ENCODE data around the gene OLIG2.

DNA sequence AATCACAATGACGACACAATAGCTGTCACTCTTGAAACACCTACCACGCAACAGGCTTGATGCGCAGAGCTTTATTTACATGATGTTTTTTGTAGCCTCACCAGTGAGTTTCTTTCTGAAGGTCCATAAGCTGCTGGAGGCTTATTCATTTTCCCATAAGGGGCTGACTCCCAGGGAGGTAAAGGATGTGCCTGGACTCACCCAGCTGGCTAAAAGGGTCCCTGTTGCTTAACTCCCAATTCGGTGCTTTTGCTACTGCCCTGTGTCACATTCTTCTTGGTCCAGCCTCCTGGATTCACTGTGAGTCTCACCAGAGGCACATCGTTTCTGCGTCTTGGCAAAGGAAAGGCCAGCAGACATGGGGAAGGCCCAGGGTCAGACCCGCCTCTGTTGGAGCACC lies 44.6 kb upstream of the OLIG2 start:
- TF ChIP-seq EZH2 (IDR thresholded peaks at IDR 0.05; ENCODE audit: low read depth, unreplicated experiment) = no peak
- TF ChIP-seq CTCF (conservative IDR thresholded peaks at IDR 0.05; ENCODE audit: low read depth in 2 of 2) = no peak
- no peak for TF ChIP-seq POLR2AphosphoS5 (IDR thresholded peaks at IDR 0.05; ENCODE audit: low read depth)
- no peak for TF ChIP-seq ZNF331 (CRISPR knock-in tag; IDR thresholded peaks at IDR 0.05; ENCODE audit: low read depth)
- no peak for TF ChIP-seq EZH2phosphoT487 (IDR thresholded peaks at IDR 0.05; ENCODE audit: unreplicated experiment)
- TF ChIP-seq REST (IDR thresholded peaks at IDR 0.05; ENCODE audit: unreplicated experiment) = no peak
- no peak for TF ChIP-seq CREB1 (CRISPR knock-in tag; IDR thresholded peaks at IDR 0.05; ENCODE audit: low read depth)
- TF ChIP-seq JUNB (IDR thresholded peaks at IDR 0.05; ENCODE audit: unreplicated experiment) = no peak
- no peak for TF ChIP-seq NANOG (IDR thresholded peaks at IDR 0.05; ENCODE audit: borderline replicate concordance)
- TF ChIP-seq, protein P1, sequence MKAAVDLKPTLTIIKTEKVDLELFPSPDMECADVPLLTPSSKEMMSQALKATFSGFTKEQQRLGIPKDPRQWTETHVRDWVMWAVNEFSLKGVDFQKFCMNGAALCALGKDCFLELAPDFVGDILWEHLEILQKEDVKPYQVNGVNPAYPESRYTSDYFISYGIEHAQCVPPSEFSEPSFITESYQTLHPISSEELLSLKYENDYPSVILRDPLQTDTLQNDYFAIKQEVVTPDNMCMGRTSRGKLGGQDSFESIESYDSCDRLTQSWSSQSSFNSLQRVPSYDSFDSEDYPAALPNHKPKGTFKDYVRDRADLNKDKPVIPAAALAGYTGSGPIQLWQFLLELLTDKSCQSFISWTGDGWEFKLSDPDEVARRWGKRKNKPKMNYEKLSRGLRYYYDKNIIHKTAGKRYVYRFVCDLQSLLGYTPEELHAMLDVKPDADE (IDR thresholded peaks at IDR 0.05) = no peak
- no peak for TF ChIP-seq ZNF114 (CRISPR knock-in tag; IDR thresholded peaks at IDR 0.05)
- TF ChIP-seq, protein P2, sequence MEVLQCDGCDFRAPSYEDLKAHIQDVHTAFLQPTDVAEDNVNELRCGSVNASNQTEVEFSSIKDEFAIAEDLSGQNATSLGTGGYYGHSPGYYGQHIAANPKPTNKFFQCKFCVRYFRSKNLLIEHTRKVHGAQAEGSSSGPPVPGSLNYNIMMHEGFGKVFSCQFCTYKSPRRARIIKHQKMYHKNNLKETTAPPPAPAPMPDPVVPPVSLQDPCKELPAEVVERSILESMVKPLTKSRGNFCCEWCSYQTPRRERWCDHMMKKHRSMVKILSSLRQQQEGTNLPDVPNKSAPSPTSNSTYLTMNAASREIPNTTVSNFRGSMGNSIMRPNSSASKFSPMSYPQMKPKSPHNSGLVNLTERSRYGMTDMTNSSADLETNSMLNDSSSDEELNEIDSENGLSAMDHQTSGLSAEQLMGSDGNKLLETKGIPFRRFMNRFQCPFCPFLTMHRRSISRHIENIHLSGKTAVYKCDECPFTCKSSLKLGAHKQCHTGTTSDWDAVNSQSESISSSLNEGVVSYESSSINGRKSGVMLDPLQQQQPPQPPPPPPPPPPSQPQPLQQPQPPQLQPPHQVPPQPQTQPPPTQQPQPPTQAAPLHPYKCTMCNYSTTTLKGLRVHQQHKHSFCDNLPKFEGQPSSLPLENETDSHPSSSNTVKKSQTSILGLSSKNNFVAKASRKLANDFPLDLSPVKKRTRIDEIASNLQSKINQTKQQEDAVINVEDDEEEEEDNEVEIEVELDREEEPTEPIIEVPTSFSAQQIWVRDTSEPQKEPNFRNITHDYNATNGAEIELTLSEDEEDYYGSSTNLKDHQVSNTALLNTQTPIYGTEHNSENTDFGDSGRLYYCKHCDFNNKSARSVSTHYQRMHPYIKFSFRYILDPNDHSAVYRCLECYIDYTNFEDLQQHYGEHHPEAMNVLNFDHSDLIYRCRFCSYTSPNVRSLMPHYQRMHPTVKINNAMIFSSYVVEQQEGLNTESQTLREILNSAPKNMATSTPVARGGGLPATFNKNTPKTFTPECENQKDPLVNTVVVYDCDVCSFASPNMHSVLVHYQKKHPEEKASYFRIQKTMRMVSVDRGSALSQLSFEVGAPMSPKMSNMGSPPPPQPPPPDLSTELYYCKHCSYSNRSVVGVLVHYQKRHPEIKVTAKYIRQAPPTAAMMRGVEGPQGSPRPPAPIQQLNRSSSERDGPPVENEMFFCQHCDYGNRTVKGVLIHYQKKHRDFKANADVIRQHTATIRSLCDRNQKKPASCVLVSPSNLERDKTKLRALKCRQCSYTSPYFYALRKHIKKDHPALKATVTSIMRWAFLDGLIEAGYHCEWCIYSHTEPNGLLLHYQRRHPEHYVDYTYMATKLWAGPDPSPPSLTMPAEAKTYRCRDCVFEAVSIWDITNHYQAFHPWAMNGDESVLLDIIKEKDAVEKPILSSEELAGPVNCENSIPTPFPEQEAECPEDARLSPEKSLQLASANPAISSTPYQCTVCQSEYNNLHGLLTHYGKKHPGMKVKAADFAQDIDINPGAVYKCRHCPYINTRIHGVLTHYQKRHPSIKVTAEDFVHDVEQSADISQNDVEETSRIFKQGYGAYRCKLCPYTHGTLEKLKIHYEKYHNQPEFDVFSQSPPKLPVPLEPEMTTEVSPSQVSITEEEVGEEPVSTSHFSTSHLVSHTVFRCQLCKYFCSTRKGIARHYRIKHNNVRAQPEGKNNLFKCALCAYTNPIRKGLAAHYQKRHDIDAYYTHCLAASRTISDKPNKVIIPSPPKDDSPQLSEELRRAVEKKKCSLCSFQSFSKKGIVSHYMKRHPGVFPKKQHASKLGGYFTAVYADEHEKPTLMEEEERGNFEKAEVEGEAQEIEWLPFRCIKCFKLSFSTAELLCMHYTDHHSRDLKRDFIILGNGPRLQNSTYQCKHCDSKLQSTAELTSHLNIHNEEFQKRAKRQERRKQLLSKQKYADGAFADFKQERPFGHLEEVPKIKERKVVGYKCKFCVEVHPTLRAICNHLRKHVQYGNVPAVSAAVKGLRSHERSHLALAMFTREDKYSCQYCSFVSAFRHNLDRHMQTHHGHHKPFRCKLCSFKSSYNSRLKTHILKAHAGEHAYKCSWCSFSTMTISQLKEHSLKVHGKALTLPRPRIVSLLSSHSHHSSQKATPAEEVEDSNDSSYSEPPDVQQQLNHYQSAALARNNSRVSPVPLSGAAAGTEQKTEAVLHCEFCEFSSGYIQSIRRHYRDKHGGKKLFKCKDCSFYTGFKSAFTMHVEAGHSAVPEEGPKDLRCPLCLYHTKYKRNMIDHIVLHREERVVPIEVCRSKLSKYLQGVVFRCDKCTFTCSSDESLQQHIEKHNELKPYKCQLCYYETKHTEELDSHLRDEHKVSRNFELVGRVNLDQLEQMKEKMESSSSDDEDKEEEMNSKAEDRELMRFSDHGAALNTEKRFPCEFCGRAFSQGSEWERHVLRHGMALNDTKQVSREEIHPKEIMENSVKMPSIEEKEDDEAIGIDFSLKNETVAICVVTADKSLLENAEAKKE (CRISPR knock-in tag; IDR thresholded peaks at IDR 0.05) = no peak
